Measurements from ENCODE around the gene KRT84.
A peak's percentile ranks its signal among the peaks of the same experiment; 100 is the strongest.

KRT84 gene

GRCh38 chr12:52385226-52385702, at the start of gene KRT84:
Gene KRT84, minus strand, starts transcription at chr12:52385652. Its CDS starts 67 bp downstream, at chr12:52385585.
- DNase-seq (ENCODE audit: low read depth in 2 of 2), result no peak

- DNase-seq (ENCODE audit: low read depth in 2 of 2), result no peak
These were observed 49.5 kb upstream of the KRT84 start for GRCh38 chr12:52434760-52435530.

- DNase-seq (ENCODE audit: low read depth in 2 of 2), result no peak
These were observed 48.8 kb upstream of the KRT84 start, which contains the start of gene KRT75 for GRCh38 chr12:52434081-52434733. Gene KRT75, minus strand, starts transcription at chr12:52434371. Its CDS starts 67 bp downstream, at chr12:52434304.

- DNase-seq (ENCODE audit: low read depth in 2 of 2), result no peak
These were observed 48.1 kb upstream of the KRT84 start for GRCh38 chr12:52433501-52434080.

- no peak for DNase-seq (ENCODE audit: low read depth in 2 of 2)
These were observed 47.2 kb upstream of the KRT84 start for GRCh38 chr12:52432559-52433207.

GRCh38 chr12:52428121-52428520, 42.7 kb upstream of the KRT84 start:
- no peak for DNase-seq (ENCODE audit: low read depth in 2 of 2)

GRCh38 chr12:52427083-52427482, 41.6 kb upstream of the KRT84 start:
- DNase-seq (ENCODE audit: low read depth in 2 of 2), result no peak

GRCh38 chr12:52426034-52426433, 40.6 kb upstream of the KRT84 start:
- DNase-seq (ENCODE audit: low read depth in 2 of 2), result no peak

- no peak for DNase-seq (ENCODE audit: low read depth in 2 of 2)
These were observed 40.0 kb upstream of the KRT84 start for GRCh38 chr12:52425466-52425865.

- no peak for DNase-seq (ENCODE audit: low read depth in 2 of 2)
These were observed 38.4 kb upstream of the KRT84 start for GRCh38 chr12:52423661-52424500.

GRCh38 chr12:52423035-52423434, 37.6 kb upstream of the KRT84 start:
- no peak for DNase-seq (ENCODE audit: low read depth in 2 of 2)

- DNase-seq (ENCODE audit: low read depth in 2 of 2), result no peak
These were observed 34.2 kb upstream of the KRT84 start for GRCh38 chr12:52419656-52420055.

GRCh38 chr12:52418576-52419110, 33.2 kb upstream of the KRT84 start:
- DNase-seq (ENCODE audit: low read depth in 2 of 2), result no peak

- no peak for DNase-seq (ENCODE audit: low read depth in 2 of 2)
These were observed 32.3 kb upstream of the KRT84 start for GRCh38 chr12:52417740-52418139.

- no peak for DNase-seq (ENCODE audit: low read depth in 2 of 2)
These were observed 31.3 kb upstream of the KRT84 start for GRCh38 chr12:52416795-52417194.

GRCh38 chr12:52415870-52416750, 30.7 kb upstream of the KRT84 start:
- peak; percentile 63 to 68 for DNase-seq (ENCODE audit: low read depth in 2 of 2)

GRCh38 chr12:52414936-52415335, 29.5 kb upstream of the KRT84 start:
- no peak for DNase-seq (ENCODE audit: low read depth in 2 of 2)

GRCh38 chr12:52413782-52414345, 28.4 kb upstream of the KRT84 start:
- DNase-seq (ENCODE audit: low read depth in 2 of 2), result no peak

- DNase-seq (ENCODE audit: low read depth in 2 of 2), result no peak
These were observed 27.8 kb upstream of the KRT84 start for GRCh38 chr12:52413202-52413601.

- no peak for DNase-seq (ENCODE audit: low read depth in 2 of 2)
These were observed 26.4 kb upstream of the KRT84 start for GRCh38 chr12:52411815-52412214.
